ENCODE results near the gene BEST3.
"Not testable (repeated sequence)": the region's sequence is repeated elsewhere in the genome, so short reads cannot be mapped to it uniquely, and the experiment has no call there.

Gene BEST3

DNA sequence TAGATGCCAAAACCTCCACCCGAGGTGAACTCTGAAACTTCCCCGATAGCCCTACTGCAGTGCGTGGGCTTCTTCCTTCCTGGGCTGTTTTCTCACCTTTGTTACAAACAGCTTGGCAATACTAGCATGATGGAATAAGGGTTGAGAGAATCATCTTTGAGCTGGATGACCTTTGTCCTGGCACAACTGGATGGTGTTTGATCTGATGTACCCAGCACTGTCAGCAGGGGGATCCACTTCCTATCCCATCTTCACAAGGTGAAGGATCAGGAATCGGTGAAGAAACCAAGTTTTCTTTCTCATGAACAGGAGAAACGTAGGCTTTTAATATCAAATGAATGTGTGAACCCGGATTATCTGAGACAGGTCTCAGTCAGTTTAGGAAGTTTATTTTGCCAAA lies 68.9 kb downstream of the BEST3 start:
- DNase-seq (ENCODE audit: low read depth in 1 of 2, low spot score in 1 of 2), result no peak

DNA sequence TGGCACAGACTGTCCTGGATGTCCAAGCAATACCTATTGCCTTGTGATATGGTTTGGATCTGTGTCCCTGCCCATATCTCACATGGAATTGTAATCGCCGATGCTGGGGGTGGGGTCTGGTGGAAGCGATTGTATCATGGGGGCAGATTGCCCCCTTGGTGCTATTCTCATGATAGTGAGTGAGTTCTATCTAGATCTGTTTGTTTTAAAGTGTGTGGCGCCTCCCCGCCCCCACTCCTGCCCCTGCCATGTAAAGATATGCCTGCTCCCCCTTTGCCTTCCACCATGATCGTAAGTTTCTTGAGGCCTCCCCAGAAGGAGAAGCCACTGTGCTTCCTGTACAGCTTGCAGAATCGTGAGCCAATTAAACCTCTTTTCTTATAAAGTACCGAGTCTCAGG lies 71.6 kb downstream of the BEST3 start:
- DNase-seq (ENCODE audit: low read depth in 1 of 2, low spot score in 1 of 2), result no peak
- in situ Hi-C loops (cut with HindIII; ENCODE audit: low pct_unique_long_range_greater_than_20kb, low sequenced_read_pairs), result no loop called here
- no peak for TF ChIP-seq JUND (IDR thresholded peaks at IDR 0.05; ENCODE audit: low read depth)

More for the DNA sequence above, 68.9 kb downstream of the BEST3 start:
- in situ Hi-C loops (cut with HindIII; ENCODE audit: low pct_unique_long_range_greater_than_20kb, low sequenced_read_pairs), result no loop called here
- no peak for TF ChIP-seq JUND (IDR thresholded peaks at IDR 0.05; ENCODE audit: low read depth)

DNA sequence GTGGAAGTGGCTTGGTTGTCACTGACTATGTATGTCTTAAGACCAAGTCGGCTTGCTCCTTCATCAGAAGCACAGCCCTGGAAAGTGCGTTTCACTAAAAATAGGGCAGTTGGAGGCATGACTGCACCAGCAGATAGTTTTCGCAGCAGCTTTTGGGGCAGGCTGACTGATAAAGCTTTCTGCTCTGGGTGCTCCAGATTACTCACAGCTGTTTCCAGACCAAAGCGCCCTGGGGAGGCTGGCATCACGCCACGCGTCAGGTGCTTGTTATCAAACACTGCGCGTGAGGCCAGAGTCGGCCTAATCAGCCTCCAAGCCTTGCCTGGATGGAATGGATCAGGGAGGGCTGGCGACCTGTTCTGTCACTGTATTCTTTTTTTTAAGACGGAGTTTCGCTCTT lies 75.1 kb downstream of the BEST3 start:
- TF ChIP-seq JUND (IDR thresholded peaks at IDR 0.05; ENCODE audit: low read depth), result no peak
- DNase-seq (ENCODE audit: low read depth in 1 of 2, low spot score in 1 of 2), result no peak
- in situ Hi-C loops (cut with HindIII; ENCODE audit: low pct_unique_long_range_greater_than_20kb, low sequenced_read_pairs), result no loop called here

DNA sequence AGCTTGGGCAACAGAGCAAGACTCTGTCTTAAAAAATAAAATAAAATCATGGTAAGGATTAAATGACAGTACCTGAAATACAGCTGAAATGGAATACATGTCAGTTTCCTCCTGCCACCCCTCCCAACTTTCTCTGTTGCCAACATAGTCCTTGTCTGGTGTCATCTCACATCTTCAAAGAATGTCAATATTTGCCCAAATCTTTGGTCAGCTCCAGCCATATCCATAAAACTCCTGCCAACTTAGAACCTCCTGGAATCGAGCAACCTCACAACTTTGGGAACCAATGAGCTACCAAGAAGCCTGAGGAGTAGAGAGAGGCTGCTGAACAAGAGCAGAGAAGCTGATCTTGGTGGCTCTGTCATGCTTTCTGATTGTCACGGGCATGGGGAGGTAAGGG lies 77.6 kb downstream of the BEST3 start:
- in situ Hi-C loops (cut with HindIII; ENCODE audit: low pct_unique_long_range_greater_than_20kb, low sequenced_read_pairs), result no loop called here
- peak; percentile 24 to 52 for DNase-seq (ENCODE audit: low read depth in 1 of 2, low spot score in 1 of 2)
- TF ChIP-seq JUND (IDR thresholded peaks at IDR 0.05; ENCODE audit: low read depth), result no peak

DNA sequence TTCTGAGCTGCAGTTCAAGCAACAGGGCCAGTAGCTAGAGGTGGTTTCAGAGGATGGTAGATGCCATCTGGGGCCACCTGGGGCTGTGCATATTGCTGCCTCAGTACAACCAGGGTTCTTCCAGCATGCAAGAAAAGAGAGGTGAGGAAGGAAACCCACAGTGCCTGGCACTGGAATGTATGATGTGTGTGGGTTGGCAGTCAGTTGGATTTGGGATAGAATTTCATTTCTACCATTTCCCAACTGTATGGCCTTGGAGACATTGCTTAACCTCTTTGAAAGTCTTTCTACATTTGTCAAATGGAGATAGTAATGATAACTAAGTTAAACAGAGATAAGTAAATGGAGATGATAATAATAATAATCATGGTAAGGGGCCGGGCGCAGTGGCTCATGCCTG lies 78.2 kb downstream of the BEST3 start:
- DNase-seq (ENCODE audit: low read depth in 1 of 2, low spot score in 1 of 2), result no peak
- TF ChIP-seq JUND (IDR thresholded peaks at IDR 0.05; ENCODE audit: low read depth), result no peak
- in situ Hi-C loops (cut with HindIII; ENCODE audit: low pct_unique_long_range_greater_than_20kb, low sequenced_read_pairs), result no loop called here

DNA sequence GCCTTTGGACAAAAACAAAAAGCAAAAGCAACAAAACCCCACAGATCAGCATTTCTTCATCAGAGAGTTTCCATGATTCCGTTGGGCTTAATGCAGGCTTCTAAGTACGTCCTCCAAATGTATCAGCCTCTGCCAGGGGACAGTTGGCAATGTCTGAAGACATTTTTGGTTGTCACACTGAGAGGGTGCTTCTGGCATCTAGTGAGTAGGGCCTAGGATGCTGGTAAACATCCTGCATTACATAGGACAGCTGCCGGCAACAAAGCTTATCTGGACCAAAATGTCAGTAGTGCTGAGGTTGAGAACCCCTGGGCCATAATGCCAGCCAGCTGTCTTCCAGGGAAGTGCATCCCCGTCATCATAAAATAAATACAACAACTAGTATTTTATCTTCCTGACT lies 79.0 kb downstream of the BEST3 start:
- DNase-seq (ENCODE audit: low read depth in 1 of 2, low spot score in 1 of 2), result no peak
- in situ Hi-C loops (cut with HindIII; ENCODE audit: low pct_unique_long_range_greater_than_20kb, low sequenced_read_pairs), result no loop called here
- no peak for TF ChIP-seq JUND (IDR thresholded peaks at IDR 0.05; ENCODE audit: low read depth)

DNA sequence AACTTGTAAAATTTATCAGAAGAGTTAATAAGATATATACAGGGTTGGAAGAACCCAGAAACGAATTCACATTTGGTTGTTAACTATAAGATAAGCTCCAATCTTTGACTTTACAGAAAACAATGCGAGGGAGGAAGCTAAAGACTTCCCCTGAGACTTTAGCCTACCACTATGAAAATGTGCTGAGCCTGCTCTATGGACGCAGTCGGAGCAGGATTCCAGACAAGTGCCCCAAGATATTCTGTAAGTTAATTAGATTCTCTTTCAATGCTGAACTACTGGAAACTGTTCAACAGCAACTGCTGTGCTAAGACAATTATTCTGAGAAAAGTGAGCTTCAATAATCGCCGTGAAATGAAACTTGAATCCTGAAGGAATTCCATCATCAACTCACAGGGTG lies 80.1 kb downstream of the BEST3 start:
- DNase-seq (ENCODE audit: low read depth in 1 of 2, low spot score in 1 of 2), result no peak
- TF ChIP-seq JUND (IDR thresholded peaks at IDR 0.05; ENCODE audit: low read depth), result no peak
- in situ Hi-C loops (cut with HindIII; ENCODE audit: low pct_unique_long_range_greater_than_20kb, low sequenced_read_pairs), result no loop called here

DNA sequence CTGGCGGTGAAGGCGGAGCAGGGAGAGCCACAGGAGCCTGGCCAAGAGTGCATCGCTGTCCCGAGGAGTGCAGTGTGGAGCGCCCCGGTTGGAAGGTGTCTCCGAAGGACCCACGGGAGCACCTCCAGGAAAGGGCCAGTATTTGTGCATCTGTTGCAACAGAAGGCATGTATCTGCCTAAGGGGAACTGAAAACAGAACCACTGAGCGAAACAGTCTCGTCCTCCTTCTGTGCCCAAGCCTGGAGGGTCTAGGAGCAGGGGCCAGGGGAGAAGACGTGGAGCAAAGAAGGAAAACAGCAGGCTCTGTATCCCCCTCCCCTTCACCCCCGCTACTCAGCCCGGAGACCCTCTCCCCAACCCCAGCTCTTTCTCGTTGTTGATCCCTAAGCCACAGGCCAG lies 83.1 kb downstream of the BEST3 start:
- no peak for DNase-seq (ENCODE audit: low read depth in 1 of 2, low spot score in 1 of 2)
- in situ Hi-C loops (cut with HindIII; ENCODE audit: low pct_unique_long_range_greater_than_20kb, low sequenced_read_pairs), result no loop called here
- TF ChIP-seq JUND (IDR thresholded peaks at IDR 0.05; ENCODE audit: low read depth), result no peak

DNA sequence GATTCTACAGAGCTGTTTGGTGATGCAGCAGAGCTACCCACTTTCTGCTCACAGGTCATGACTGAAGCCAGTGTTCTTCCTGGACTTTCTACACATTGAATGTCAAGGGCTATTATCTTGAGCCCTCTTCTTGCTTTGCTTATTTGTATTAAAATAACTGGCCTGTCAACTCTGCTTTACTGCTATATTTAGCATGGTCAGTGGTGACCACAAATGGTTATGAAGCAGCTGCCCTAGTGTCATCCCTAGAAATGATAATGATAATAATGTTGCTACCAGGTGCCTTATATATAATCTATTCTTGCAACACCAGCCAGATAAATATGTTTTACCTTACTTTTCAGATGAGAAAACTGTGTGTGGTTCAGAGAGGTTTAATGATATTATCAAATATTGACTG lies 85.8 kb downstream of the BEST3 start:
- TF ChIP-seq JUND (IDR thresholded peaks at IDR 0.05; ENCODE audit: low read depth), result no peak
- in situ Hi-C loops (cut with HindIII; ENCODE audit: low pct_unique_long_range_greater_than_20kb, low sequenced_read_pairs), result no loop called here
- no peak for DNase-seq (ENCODE audit: low read depth in 1 of 2, low spot score in 1 of 2)

DNA sequence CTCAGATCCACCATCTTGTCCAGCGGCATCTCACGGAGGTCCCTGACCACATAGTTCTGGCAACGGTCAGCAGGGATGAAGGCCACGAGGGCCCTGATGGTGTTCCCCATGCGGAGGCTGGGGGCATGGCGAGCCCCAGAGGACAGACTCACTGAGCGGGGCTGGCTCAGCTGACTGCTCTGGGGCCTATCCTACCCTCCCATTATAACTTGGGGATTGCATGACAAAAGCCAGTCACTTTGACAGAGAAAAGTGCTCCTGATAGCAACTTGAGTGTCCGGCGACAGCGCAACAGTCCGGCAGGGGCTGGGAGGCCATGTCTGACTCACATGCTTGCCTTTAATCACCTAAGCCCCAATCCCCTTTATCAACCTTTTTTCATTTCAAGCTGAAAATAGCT lies 88.4 kb downstream of the BEST3 start, which contains the start of gene LRRC10:
Gene LRRC10, minus strand, starts transcription at position 179 of the 400 bp plus-strand sequence. Its CDS starts 69 bp downstream, at position 110.
- in situ Hi-C loops (cut with HindIII; ENCODE audit: low pct_unique_long_range_greater_than_20kb, low sequenced_read_pairs), result no loop called here
- DNase-seq (ENCODE audit: low read depth in 1 of 2, low spot score in 1 of 2), result no peak
- no peak for TF ChIP-seq JUND (IDR thresholded peaks at IDR 0.05; ENCODE audit: low read depth)

DNA sequence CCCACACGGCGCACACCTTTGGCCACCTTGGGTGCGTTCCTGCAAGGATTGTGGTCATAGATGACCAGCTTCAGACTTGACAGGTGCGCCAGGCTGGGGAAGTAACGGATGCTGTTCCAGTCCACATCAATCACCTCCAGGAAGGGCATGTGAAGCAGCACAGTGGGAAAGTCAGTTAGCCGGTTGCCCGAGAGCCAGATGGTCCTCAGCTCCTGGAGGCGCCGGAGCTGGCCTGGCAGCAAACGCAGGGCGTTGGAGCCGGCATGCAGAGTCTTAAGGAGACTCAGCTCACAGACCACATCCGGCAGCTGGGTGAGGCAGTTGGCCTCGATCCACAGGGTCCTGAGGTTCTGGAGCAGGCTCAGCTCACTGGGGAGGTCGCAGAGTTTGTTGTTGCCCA lies 89.0 kb downstream of the BEST3 start:
- in situ Hi-C loops (cut with HindIII; ENCODE audit: low pct_unique_long_range_greater_than_20kb, low sequenced_read_pairs), result no loop called here
- TF ChIP-seq JUND (IDR thresholded peaks at IDR 0.05; ENCODE audit: low read depth), result no peak
- DNase-seq (ENCODE audit: low read depth in 1 of 2, low spot score in 1 of 2), result no peak

DNA sequence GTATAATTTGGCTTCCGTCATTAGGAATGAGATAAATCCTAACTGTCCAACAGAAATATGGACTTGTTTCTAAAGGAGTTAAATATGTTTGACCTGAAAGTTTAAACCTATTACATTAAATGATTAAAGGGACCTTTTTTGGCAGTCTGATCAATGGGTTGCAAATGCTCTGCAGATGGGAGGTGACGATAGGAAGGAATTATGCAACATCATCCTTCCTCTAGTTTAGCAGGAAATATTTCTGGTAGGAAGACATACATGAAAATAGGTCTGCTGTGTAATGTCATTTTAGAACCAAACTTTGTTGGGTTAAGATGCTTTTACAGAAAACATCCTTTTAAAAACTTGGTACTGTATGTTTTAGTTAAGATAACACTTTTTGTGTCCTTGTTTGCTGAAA lies 91.0 kb downstream of the BEST3 start:
- TF ChIP-seq JUND (IDR thresholded peaks at IDR 0.05; ENCODE audit: low read depth), result no peak
- in situ Hi-C loops (cut with HindIII; ENCODE audit: low pct_unique_long_range_greater_than_20kb, low sequenced_read_pairs), result no loop called here
- DNase-seq (ENCODE audit: low read depth in 1 of 2, low spot score in 1 of 2), result peak; percentile 17 to 26

DNA sequence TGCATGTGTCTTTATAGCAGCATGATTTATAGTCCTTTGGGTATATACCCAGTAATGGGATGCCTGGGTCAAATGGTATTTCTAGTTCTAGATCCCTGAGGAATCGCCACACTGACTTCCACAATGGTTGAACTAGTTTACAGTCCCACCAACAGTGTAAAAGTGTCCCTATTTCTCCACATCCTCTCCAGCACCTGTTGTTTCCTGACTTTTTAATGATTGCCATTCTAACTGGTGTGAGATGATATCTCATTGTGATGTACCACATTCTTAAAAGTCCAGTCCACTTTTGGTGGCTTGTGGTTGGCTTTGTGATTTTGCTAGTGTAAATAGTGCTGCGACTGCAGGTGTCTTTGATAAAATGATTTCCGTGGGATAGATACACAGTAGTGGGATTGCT lies 94.8 kb downstream of the BEST3 start:
- DNase-seq (ENCODE audit: low read depth in 1 of 2, low spot score in 1 of 2); in situ Hi-C loops (cut with HindIII; ENCODE audit: low pct_unique_long_range_greater_than_20kb, low sequenced_read_pairs): not testable (repeated sequence)
